HuH-7 (cell line): ENCODE data around the gene WSB2.

Experiments
- DNase-seq: peaks from one replicate; pipeline ENCODE4 v3.0.0; 2011; ENCODE audit warnings: low spot score

WSB2 gene

GRCh38 chr12:118061873-118062843 lies 1.2 kb upstream of the WSB2 start:
- peak; percentile 34 for DNase-seq

- DNase-seq: no peak
These were observed 523 bp downstream of the WSB2 start for GRCh38 chr12:118060301-118061010.

- DNase-seq: no peak
These were observed 1.4 kb downstream of the WSB2 start for GRCh38 chr12:118059341-118060191.

GRCh38 chr12:118058881-118059280 lies 2.1 kb downstream of the WSB2 start:
- DNase-seq: no peak

GRCh38 chr12:118058227-118058626 lies 2.8 kb downstream of the WSB2 start:
- no peak for DNase-seq

- no peak for DNase-seq
These were observed 4.9 kb downstream of the WSB2 start for GRCh38 chr12:118055865-118056773.

GRCh38 chr12:118055144-118055557 lies 5.8 kb downstream of the WSB2 start:
- DNase-seq: peak; percentile 35

- no peak for DNase-seq
These were observed 7.7 kb downstream of the WSB2 start for GRCh38 chr12:118053071-118053985.

GRCh38 chr12:118052324-118053070 lies 8.5 kb downstream of the WSB2 start:
- DNase-seq: peak; percentile 77

GRCh38 chr12:118050972-118051910 lies 9.7 kb downstream of the WSB2 start:
- no peak for DNase-seq

- DNase-seq: no peak
These were observed 14.5 kb downstream of the WSB2 start for GRCh38 chr12:118046430-118046829.

GRCh38 chr12:118044577-118044976 lies 16.4 kb downstream of the WSB2 start:
- no peak for DNase-seq

GRCh38 chr12:118044075-118044474 lies 16.9 kb downstream of the WSB2 start:
- DNase-seq: no peak

GRCh38 chr12:118042091-118042490 lies 18.9 kb downstream of the WSB2 start:
- no peak for DNase-seq

- DNase-seq: no peak
These were observed 22.8 kb downstream of the WSB2 start for GRCh38 chr12:118038137-118038536.

- no peak for DNase-seq
These were observed 24.1 kb downstream of the WSB2 start for GRCh38 chr12:118036672-118037411.
